ENCODE data around the gene IMMT. TPM values are rescaled to one million over a fixed set of nuclear protein-coding genes. Genes with fewer than 3 reads are reported as not detected.

Gene IMMT
- total RNA-seq, 2 experiments from 2014 or later, result 164 to 168 TPM

DNA sequence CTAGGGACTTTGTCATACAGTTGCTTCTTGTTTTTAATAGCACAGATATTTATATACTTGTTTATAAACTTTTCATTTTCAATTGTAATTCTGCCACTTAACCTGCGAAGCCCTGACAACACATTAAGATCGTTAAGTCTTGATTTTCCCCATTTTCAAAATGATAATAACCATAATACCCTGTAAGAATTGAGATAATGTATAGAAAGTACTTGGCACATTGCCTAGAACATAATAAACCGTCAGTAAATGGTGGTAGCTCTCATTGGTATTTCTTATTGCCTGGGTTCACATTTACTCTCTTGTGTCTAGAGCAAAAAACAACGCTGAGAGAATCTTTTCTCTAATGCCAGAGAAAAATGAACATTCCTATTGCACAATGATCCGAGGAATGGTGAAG lies 70.6 kb downstream of the IMMT start:
- H3K9me3 Mint-ChIP-seq, result no peaks in the 10 kb centered on the region
- no peak overlapping the region for H3K4me3 Mint-ChIP-seq
- no peaks in the 10 kb centered on the region for H3K4me1 Mint-ChIP-seq (ENCODE audit: low read depth)
- H3K36me3 Mint-ChIP-seq (ENCODE audit: low read depth), result peaks cover 44% of the 10 kb centered on the region
- H3K27ac Mint-ChIP-seq, result no peak overlapping the region
- intact Hi-C loops (cut with micrococcal nuclease), result no loop called here
- CTCF ChIA-PET, result interaction anchor here (0.9 kb wide), 1 partner anchor 26 kb away, joined by 3 read pairs; no protein-coding TSS in a partner anchor
- no peaks in the 10 kb centered on the region for H3K27me3 Mint-ChIP-seq (ENCODE audit: low read depth)
- DNase-seq, result no peak

DNA sequence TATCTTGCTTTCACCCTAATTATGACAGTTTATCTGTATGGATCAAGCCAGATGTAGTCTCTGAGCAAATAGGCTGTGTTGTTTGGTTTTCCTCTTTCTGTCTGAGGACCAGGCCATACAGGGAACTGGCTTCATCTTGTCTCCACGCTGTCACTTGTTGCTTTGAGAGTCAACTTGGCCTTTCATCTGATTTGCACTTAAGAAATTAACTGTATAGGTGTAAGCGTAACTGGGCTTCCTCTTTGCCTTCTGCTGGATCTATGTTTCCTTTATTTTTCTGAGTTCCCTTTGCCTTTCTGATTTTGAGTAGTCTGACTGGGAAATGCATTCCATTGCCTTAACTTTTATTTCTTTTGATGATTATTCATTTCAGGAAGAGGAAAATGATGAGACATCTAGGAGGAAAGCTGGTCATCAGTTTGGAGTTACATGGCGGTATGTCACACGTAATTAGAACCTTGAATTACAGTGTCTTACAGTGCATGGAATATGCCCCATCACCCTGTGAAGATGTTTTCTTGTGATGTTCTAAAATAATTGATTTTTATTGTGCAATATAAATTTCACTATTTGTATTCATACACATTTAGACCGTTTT lies 71.8 kb downstream of the IMMT start:
- Mint-ChIP-seq H3K27me3 (ENCODE audit: low read depth) (no peaks in the 10 kb centered on the region), H3K4me3 (no peak overlapping the region), H3K9me3 (no peaks in the 10 kb centered on the region), H3K4me1 (ENCODE audit: low read depth) (no peaks in the 10 kb centered on the region), H3K36me3 (ENCODE audit: low read depth) (peaks cover 46% of the 10 kb centered on the region), H3K27ac (no peak overlapping the region)
- no peak for DNase-seq
- CTCF ChIA-PET, result interaction anchor here (0.9 kb wide), 1 partner anchor 10 kb away, joined by 5 read pairs; no protein-coding TSS in a partner anchor
- intact Hi-C loops (cut with micrococcal nuclease), result no loop called here

DNA sequence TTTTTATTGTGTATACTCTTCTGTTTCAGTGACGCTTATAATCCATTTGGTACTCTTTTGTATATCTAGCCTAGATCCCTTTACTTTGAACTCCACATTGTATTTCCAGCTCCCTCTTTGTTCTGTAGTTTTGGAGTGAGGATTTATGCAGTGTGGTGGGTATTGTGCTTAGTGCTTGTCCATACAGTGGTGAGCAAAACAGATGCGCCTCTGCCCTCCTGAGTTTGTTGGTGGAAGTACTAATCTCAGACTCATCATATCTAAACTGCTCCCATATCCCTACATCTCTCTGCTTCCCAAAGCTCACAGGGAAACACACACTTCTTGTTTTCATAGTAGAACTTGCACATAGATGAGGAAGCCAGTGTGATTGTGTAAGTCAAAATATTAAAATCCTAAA lies 77.1 kb downstream of the IMMT start:
- H3K36me3 Mint-ChIP-seq (ENCODE audit: low read depth), result peaks cover 42% of the 10 kb centered on the region
- H3K4me3 Mint-ChIP-seq, result no peak overlapping the region
- H3K9me3 Mint-ChIP-seq, result no peaks in the 10 kb centered on the region
- CTCF ChIA-PET, result interaction anchor here (1.6 kb wide), 1 partner anchor 26 kb away, joined by 3 read pairs; no protein-coding TSS in a partner anchor
- no peaks in the 10 kb centered on the region for H3K27me3 Mint-ChIP-seq (ENCODE audit: low read depth)
- intact Hi-C loops (cut with micrococcal nuclease), result no loop called here
- peaks cover 2% of the 10 kb centered on the region for H3K4me1 Mint-ChIP-seq (ENCODE audit: low read depth)
- H3K27ac Mint-ChIP-seq, result no peak overlapping the region
- DNase-seq, result no peak

DNA sequence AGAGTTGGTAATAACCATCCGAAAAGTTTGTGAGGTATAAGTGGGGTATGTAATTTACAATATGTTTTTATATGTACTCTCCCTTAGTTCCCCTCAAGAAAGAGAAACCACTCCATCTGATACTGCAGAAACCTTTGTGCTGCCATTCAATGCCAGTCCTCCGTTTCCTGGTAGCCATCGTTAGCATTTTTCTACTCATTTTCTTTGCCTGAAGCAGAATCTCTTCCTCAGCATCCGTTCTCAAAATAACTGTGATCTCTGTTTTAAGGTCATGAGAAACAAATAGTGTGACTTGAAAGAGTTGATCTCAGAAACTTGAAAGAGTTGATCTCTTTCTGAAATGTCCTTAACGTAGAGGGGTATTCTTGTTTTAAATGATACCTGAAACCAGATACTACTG lies 88.2 kb downstream of the IMMT start:
- Mint-ChIP-seq H3K27me3 (ENCODE audit: low read depth) (no peaks in the 10 kb centered on the region), H3K9me3 (no peaks in the 10 kb centered on the region), H3K4me3 (peak overlapping the region; percentile 89), H3K36me3 (ENCODE audit: low read depth) (peaks cover 48% of the 10 kb centered on the region), H3K4me1 (ENCODE audit: low read depth) (peaks cover 55% of the 10 kb centered on the region), H3K27ac (peak overlapping the region; percentile 99)
- CTCF ChIA-PET, result interaction anchor here (0.8 kb wide), 1 partner anchor 12 kb away, joined by 3 read pairs; no protein-coding TSS in a partner anchor
- intact Hi-C loops (cut with micrococcal nuclease), result loop anchor here (2.0 to 10.0 kb wide), 5 partner anchors 80 to 692 kb away; partner anchors contain the start of genes C2orf68, CAPG, CHMP3 and MAT2A
- DNase-seq, result peak; percentile 10

DNA sequence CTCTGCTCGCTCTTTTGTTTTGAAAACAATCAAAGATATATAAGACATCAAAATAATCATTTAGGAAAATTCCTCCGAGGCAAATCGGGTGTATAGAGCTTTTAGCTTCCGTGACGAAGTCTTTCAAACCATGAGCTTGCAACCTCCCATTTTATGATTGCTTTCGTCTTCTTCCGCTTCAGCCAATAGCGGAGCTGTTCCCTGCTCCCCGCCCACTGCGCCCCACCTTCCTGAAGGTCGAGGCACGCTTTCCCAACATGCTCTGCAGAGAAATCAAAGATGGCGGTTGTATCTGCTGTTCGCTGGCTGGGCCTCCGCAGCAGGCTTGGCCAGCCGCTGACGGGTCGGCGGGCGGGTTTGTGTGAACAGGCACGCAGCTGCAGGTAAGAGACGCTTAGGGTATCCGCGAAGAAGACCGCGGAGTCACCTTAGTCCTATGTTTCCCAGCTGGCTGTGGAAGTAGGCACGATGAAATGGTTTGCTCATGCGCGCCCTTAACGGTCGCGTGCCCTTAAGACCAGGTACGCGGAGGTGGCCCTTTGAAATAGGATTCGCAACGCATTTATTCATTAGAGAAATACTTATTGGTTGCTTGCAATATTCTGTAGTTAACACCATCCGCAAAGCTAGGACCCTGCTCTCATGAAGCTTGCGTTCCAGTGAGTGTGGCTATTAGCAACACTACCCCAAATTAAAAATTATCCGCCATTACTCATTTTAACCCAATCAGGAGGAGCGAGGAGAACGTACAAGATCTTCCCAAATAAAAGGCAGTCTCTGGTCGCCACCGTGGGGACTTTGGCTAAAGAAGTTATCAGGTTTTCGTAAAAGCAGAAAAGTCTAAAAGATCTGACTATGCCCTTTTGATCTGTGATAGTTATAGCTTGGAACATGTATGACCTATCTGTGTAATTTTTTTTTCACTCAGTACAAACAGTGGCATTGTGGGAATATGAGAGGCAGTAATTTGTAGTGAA lies 89.0 kb downstream of the IMMT start, which contains the start of gene PTCD3:
Gene PTCD3 (plus strand): TSS at position 267 of the 977 bp plus-strand sequence. CDS start 13 bp downstream, at position 280.
- H3K4me1 Mint-ChIP-seq (ENCODE audit: low read depth), result peaks cover 60% of the 10 kb centered on the region
- peak within 1 kb of the TSS; percentile 89 for H3K4me3 Mint-ChIP-seq
- no peaks in the 10 kb centered on the region for H3K9me3 Mint-ChIP-seq
- H3K27ac Mint-ChIP-seq, result peak within 1 kb of the TSS; percentile 99
- intact Hi-C loops (cut with micrococcal nuclease), result loop anchor here (1.0 to 10.0 kb wide), 8 partner anchors 68 to 691 kb away; partner anchors contain the start of genes C2orf68, CAPG, CHMP3 and IMMT
- DNase-seq, result peak; percentile 97
- peaks cover 51% of the 10 kb centered on the region for H3K36me3 Mint-ChIP-seq (ENCODE audit: low read depth)
- CTCF ChIA-PET, result interaction anchor here (0.7 to 1.3 kb wide), 5 partner anchors 13 to 469 kb away, joined by 3 to 4 read pairs (median 3); no protein-coding TSS in a partner anchor
- H3K27me3 Mint-ChIP-seq (ENCODE audit: low read depth), result no peaks in the 10 kb centered on the region

DNA sequence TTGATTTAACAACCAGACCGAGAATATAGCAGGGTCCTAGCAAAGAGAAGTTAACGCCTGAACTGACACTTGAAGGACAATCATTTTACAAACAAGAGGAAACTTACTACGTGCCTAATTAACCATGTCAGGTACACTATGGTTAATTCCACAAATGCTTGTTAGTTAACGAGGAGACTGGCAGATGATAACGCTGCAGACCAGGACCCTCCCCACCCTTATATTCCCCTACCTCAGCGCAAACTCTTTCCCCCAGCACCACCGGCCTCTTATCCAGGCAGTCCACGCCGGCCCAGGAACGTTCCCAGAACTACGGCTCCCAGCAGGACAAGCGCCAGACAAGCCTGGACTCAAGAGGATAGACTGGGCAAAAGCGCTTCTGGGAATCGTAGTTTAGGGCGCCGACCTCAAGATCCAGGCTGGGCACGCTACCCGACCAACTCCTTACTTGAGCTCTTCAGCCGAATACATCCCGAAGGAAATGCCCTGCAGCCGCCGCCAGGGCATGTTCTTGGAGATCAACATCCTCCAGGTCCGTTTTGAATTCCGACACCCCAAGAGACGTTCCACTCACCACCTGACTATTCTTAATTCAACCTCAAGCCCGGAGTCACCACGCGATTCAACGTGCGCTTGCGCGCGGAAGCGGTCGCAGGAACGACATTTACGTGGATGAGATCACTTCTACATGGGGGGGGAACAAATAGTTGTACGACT lies 89.9 kb downstream of the IMMT start, which contains the start of gene POLR1A:
Gene POLR1A (minus strand): TSS at position 635 of the 717 bp plus-strand sequence. CDS start 110 bp downstream, at position 525.
- peak within 1 kb of the TSS; percentile 89 for H3K4me3 Mint-ChIP-seq
- H3K27me3 Mint-ChIP-seq (ENCODE audit: low read depth), result no peaks in the 10 kb centered on the region
- CTCF ChIA-PET, result interaction anchor here (0.7 to 1.3 kb wide), 4 partner anchors 18 to 468 kb away, joined by 3 to 4 read pairs (median 4); no protein-coding TSS in a partner anchor
- H3K36me3 Mint-ChIP-seq (ENCODE audit: low read depth), result peaks cover 49% of the 10 kb centered on the region
- H3K27ac Mint-ChIP-seq, result peak within 1 kb of the TSS; percentile 99
- H3K9me3 Mint-ChIP-seq, result no peaks in the 10 kb centered on the region
- intact Hi-C loops (cut with micrococcal nuclease), result loop anchor here (5.0 to 10.0 kb wide), 4 partner anchors 459 to 691 kb away; partner anchors contain the start of genes C2orf68, CAPG, CHMP3 and MAT2A
- peaks cover 57% of the 10 kb centered on the region for H3K4me1 Mint-ChIP-seq (ENCODE audit: low read depth)
- peak; percentile 87 for DNase-seq

DNA sequence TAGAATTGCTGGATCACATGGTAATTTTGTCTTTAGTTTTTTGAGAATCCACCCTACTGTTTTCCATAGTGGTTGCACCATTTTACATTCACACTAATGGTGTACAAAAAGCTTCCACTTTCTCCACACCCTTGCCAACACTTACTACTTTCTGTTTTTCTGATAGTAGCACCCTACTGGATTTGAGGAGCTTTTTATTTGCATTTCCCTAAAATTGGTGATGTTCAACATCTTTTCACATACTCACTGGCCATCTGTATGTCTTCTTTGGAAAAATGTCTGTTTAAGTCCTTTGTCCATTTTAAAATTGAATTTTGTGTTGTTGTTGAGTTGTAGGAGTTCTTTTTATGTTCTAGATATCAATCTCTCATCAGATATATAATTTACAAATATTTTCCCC lies 93.1 kb downstream of the IMMT start:
- Mint-ChIP-seq H3K27me3 (ENCODE audit: low read depth) (no peaks in the 10 kb centered on the region), H3K4me3 (no peak overlapping the region), H3K36me3 (ENCODE audit: low read depth) (peaks cover 47% of the 10 kb centered on the region), H3K4me1 (ENCODE audit: low read depth) (peaks cover 41% of the 10 kb centered on the region), H3K9me3 (no peaks in the 10 kb centered on the region), H3K27ac (no peak overlapping the region)
- intact Hi-C loops (cut with micrococcal nuclease), result loop anchor here (10.0 kb wide), 3 partner anchors 463 to 687 kb away; partner anchors contain the start of genes C2orf68, CAPG, CHMP3 and SH2D6
- no peak for DNase-seq
- CTCF ChIA-PET, result interaction anchor here (1.1 kb wide), 1 partner anchor 14 kb away, joined by 4 read pairs; no protein-coding TSS in a partner anchor

DNA sequence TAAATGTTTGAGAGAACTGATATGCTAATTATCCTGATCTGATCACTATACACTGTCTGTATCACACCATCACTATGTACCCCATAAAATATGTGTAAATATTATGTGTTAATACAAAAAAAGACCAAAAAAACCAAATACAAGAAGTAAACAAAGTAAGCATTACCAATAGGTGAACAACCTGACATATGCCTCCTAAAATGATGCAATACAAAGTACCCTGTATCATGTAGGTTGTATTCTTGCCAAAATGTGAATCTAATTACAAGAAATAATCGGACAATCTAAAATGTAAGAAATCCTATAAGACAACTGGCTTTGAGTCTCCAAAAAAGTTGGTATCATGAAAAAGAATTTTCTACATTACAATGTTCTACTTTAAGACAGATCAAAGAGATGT lies 97.3 kb downstream of the IMMT start:
- H3K27me3 Mint-ChIP-seq (ENCODE audit: low read depth), result no peaks in the 10 kb centered on the region
- intact Hi-C loops (cut with micrococcal nuclease), result no loop called here
- no peak overlapping the region for H3K4me3 Mint-ChIP-seq
- peaks cover 48% of the 10 kb centered on the region for H3K36me3 Mint-ChIP-seq (ENCODE audit: low read depth)
- peaks cover 25% of the 10 kb centered on the region for H3K4me1 Mint-ChIP-seq (ENCODE audit: low read depth)
- no peak overlapping the region for H3K27ac Mint-ChIP-seq
- CTCF ChIA-PET, result interaction anchor here (0.6 to 1.3 kb wide), 3 partner anchors 9 to 138 kb away, joined by 3 to 4 read pairs (median 3); no protein-coding TSS in a partner anchor
- no peak for DNase-seq
- H3K9me3 Mint-ChIP-seq, result no peaks in the 10 kb centered on the region

DNA sequence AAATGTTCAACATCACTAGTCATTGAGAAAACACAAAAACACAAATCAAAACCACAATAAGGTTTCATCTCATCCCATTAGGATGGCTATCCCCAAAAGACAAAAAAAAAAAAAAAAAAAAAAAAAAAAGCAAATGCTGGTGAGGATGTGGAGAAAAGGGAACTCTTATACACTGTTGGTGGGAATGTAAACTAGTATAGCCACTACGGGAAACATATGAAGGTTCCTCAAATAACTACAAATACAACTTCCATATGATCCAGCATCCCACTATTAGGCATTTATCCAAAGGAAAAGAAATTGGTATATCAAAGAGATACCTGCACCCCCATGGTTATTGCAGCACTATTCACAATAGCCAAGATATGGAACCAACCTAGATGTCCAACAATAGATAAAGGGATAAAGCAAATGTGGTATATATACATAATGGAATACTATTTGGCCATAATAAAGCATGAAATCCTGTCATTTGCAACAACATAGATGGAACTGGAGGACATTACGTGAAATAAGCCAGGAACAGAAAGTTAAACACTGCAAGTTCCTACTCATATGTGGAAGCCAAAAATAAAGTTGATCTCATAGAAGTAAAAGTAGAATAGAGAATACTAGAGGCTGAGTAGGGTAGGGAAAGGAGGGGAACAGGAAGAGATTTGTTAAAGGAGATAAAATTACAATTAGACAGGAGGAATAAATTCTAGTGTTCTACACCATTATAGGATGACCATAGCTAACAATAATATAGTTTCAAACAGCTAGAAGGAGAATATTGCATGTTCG lies 98.0 kb downstream of the IMMT start:
- intact Hi-C loops (cut with micrococcal nuclease), result no loop called here
- CTCF ChIA-PET, result interaction anchor here (0.6 to 1.3 kb wide), 2 partner anchors 9 to 10 kb away, joined by 3 to 4 read pairs; no protein-coding TSS in a partner anchor
- Mint-ChIP-seq H3K27ac (no peak overlapping the region), H3K4me3 (no peak overlapping the region), H3K27me3 (ENCODE audit: low read depth) (no peaks in the 10 kb centered on the region), H3K4me1 (ENCODE audit: low read depth) (peaks cover 19% of the 10 kb centered on the region), H3K36me3 (ENCODE audit: low read depth) (peaks cover 42% of the 10 kb centered on the region), H3K9me3 (no peaks in the 10 kb centered on the region)
- no peak for DNase-seq

DNA sequence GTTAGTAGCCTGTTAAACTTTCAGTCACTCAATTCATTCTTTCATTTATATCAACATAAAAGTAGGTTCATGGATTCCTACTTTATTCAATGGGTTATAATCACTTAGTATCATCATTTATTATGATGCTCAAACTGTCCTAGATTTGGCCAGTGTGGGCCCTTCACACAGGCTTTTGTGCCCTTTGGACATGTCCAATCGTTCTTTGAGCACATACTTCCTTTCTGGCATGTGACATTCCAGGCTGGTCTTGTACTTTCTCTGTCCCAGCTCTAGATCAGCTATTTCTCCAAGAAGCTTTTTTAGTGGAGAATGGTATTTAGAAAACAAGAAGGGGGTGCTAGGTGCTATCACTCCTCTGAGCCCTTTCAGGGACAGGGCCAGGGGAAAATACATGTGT lies 101.0 kb downstream of the IMMT start:
- Mint-ChIP-seq H3K9me3 (no peaks in the 10 kb centered on the region), H3K4me3 (no peak overlapping the region), H3K4me1 (ENCODE audit: low read depth) (peaks cover 9% of the 10 kb centered on the region), H3K36me3 (ENCODE audit: low read depth) (peaks cover 43% of the 10 kb centered on the region), H3K27ac (no peak overlapping the region), H3K27me3 (ENCODE audit: low read depth) (no peaks in the 10 kb centered on the region)
- CTCF ChIA-PET, result interaction anchor here (0.7 kb wide), 2 partner anchors 343 to 395 kb away, joined by 3 read pairs; no protein-coding TSS in a partner anchor
- no peak for DNase-seq
- intact Hi-C loops (cut with micrococcal nuclease), result no loop called here

Measured in activated naive CD4-positive, alpha-beta T cell treated with anti-CD3 and anti-CD28 coated beads for 36 hours (primary cell).